Prostate gland (tissue), 2 donors: ENCODE results near the gene ARPC5.

Experiments
- CTCF ChIP-seq, 4 experiments: fragments of 200-600 bp in 2 of 4; fragments of 450-650 bp in 2 of 4; sonication (generic) in 2 of 4; IDR thresholded peaks; 1 replicate in 3 of 4; 2 replicates in 1 of 4; pipeline ENCODE4 v1.5.1; 2016 to 2019; ENCODE audit warnings: antibody characterized with exemption in 4 of 4, mild to moderate bottlenecking in 2 of 4, moderate library complexity in 2 of 4
- POLR2AphosphoS5 ChIP-seq: sonication (generic); formaldehyde crosslinking; IDR thresholded peaks from one replicate; pipeline ENCODE4 v1.6.1; 2017; ENCODE audit warnings: antibody characterized with exemption

- no peak for TF ChIP-seq CTCF (IDR thresholded peaks at IDR 0.05)
- no peak for TF ChIP-seq POLR2AphosphoS5
These were observed 51.4 kb downstream of the ARPC5 start for GRCh38 chr1:183584147-183584546.
